SK-N-SH treated with all-trans-retinoic acid at 6 μM for 48 hours (cell line): ENCODE measurements around the gene KCNC2.

Experiments
- CSDC2 ChIP-seq: fragments of 250-450 bp; sonication (Bioruptor Pico); IDR thresholded peaks from 2 replicates; pipeline ENCODE4 v1.5.0; 2020; ENCODE audit warnings: mild to moderate bottlenecking, moderate library complexity
- SNAI2 ChIP-seq: fragments of 250-450 bp; sonication (Bioruptor Pico); IDR thresholded peaks from 2 replicates; pipeline ENCODE4 v1.5.0; 2020; ENCODE audit warnings: mild to moderate bottlenecking, moderate library complexity
- ZFP3 ChIP-seq: fragments of 250-450 bp; sonication (Bioruptor Pico); IDR thresholded peaks from 2 replicates; pipeline ENCODE4 v1.5.0; 2020; ENCODE audit warnings: mild to moderate bottlenecking, moderate library complexity
- ZNF8 ChIP-seq: fragments of 450-650 bp; formaldehyde crosslinking; IDR thresholded peaks from 2 replicates; pipeline ENCODE4 v1.5.0; 2020; ENCODE audit warnings: mild to moderate bottlenecking, moderate library complexity

GRCh38 chr12:75087654-75088053, 122.0 kb downstream of the KCNC2 start:
- no peak for TF ChIP-seq SNAI2 (CRISPR knock-in tag)
- TF ChIP-seq ZNF8: no peak
- TF ChIP-seq CSDC2 (CRISPR knock-in tag): no peak
- TF ChIP-seq ZFP3 (CRISPR knock-in tag): no peak
